GM23338 (cell line): ENCODE results near the gene EEPD1. TPM values are rescaled to one million over a fixed set of nuclear protein-coding genes. Genes with fewer than 3 reads are reported as not detected.

Source experiments
- ATAC-seq: fragments of 200-7000 bp; cut with Tn5 transposase; 3 replicates; pipeline ENCODE4 v1.9.1; 2020
- DNase-seq: peaks from one replicate; pipeline ENCODE4 v3.0.0-alpha.2; 2015; ENCODE audit warnings: low spot score
- H2AFZ ChIP-seq: fragments of 200-600 bp; sonication (generic); 2 replicates; pipeline ENCODE4 v1.8.0; 2016; ENCODE audit warnings: antibody characterized with exemption, mild to moderate bottlenecking, moderate library complexity
- H3F3A ChIP-seq: fragments of 200-600 bp; sonication (generic); replicated peaks from 2 replicates; pipeline ENCODE4 v1.8.0; 2017; ENCODE audit warnings: antibody characterized with exemption, mixed run types, low read depth
- H3K27ac ChIP-seq: fragments of 200-600 bp; sonication (generic); 2 replicates; pipeline ENCODE4 v1.6.1; 2016; ENCODE audit warnings: low read depth
- H3K27me3 ChIP-seq: fragments of 200-600 bp; sonication (generic); 2 replicates; pipeline ENCODE4 v1.8.0; 2016; ENCODE audit warnings: mild to moderate bottlenecking, mixed run types, moderate library complexity; ENCODE audit not compliant: insufficient read depth
- H3K36me3 ChIP-seq: fragments of 200-600 bp; sonication (generic); 2 replicates; pipeline ENCODE4 v1.8.0; 2016; ENCODE audit warnings: mild to moderate bottlenecking; ENCODE audit not compliant: insufficient read depth
- H3K4me1 ChIP-seq: fragments of 200-600 bp; sonication (generic); 2 replicates; pipeline ENCODE4 v1.8.0; 2016; ENCODE audit warnings: mild to moderate bottlenecking, moderate library complexity; ENCODE audit not compliant: insufficient read depth
- H3K4me2 ChIP-seq: fragments of 200-600 bp; sonication (generic); 2 replicates; pipeline ENCODE4 v1.7.1; 2017; ENCODE audit warnings: mixed run types
- H3K4me3 ChIP-seq: fragments of 200-600 bp; sonication (generic); 2 replicates; pipeline ENCODE4 v1.6.1; 2016; ENCODE audit warnings: mixed run types
- H3K79me2 ChIP-seq: fragments of 200-600 bp; sonication (generic); replicated peaks from 2 replicates; pipeline ENCODE4 v1.8.0; 2017; ENCODE audit warnings: mild to moderate bottlenecking; ENCODE audit not compliant: insufficient read depth
- H3K9me2 ChIP-seq: fragments of 200-600 bp; sonication (generic); 2 replicates; pipeline ENCODE4 v1.8.0; 2017; ENCODE audit not compliant: insufficient read depth
- H4K20me1 ChIP-seq: fragments of 200-600 bp; sonication (generic); replicated peaks from 2 replicates; pipeline ENCODE4 v1.8.0; 2017; ENCODE audit warnings: mild to moderate bottlenecking; ENCODE audit not compliant: insufficient read depth
- H3K27ac Mint-ChIP-seq: 2 replicates; pipeline ENCODE4 v1.8.0; 2020; ENCODE audit warnings: inconsistent platforms, mild to moderate bottlenecking, moderate library complexity, mixed read lengths
- H3K27me3 Mint-ChIP-seq: 3 replicates; pipeline ENCODE4 v1.8.0; 2022; ENCODE audit warnings: low read depth, mild to moderate bottlenecking, moderate library complexity, mixed read lengths, inconsistent platforms; ENCODE audit not compliant: insufficient read depth, poor library complexity
- H3K36me3 Mint-ChIP-seq: 3 replicates; pipeline ENCODE4 v1.8.0; 2021; ENCODE audit warnings: low read depth, mild to moderate bottlenecking, inconsistent platforms, moderate library complexity, mixed read lengths
- H3K4me1 Mint-ChIP-seq: 3 replicates; pipeline ENCODE4 v1.8.0; 2020; ENCODE audit warnings: mild to moderate bottlenecking, inconsistent platforms, mixed read lengths
- H3K4me3 Mint-ChIP-seq: 3 replicates; pipeline ENCODE4 v1.8.0; 2021; ENCODE audit warnings: moderate library complexity, mild to moderate bottlenecking, inconsistent platforms, mixed read lengths
- H3K9me3 Mint-ChIP-seq: 3 replicates; pipeline ENCODE4 v1.8.0; 2020; ENCODE audit warnings: moderate library complexity, mild to moderate bottlenecking, inconsistent platforms, mixed read lengths
- CREB1 ChIP-seq: fragments of 250-450 bp; sonication (Bioruptor Pico); IDR thresholded peaks from 2 replicates; pipeline ENCODE4 v1.5.0; 2020; ENCODE audit warnings: low read depth, mild to moderate bottlenecking, moderate library complexity
- CTCF ChIP-seq, 2 experiments: fragments of 200-600 bp in 1 of 2; sonication (generic) in 1 of 2; conservative IDR thresholded peaks; 2 replicates each; pipeline versions ENCODE4 v1.5.1 to v1.6.1; 2016 to 2017; ENCODE audit warnings: antibody characterized with exemption in 2 of 2, low read depth in 2 of 2, mild to moderate bottlenecking in 2 of 2, moderate library complexity in 1 of 2
- EZH2 ChIP-seq: fragments of 200-600 bp; sonication (generic); IDR thresholded peaks from one replicate; pipeline ENCODE4 v1.8.0; 2017; ENCODE audit warnings: antibody characterized with exemption, mild to moderate bottlenecking, low read depth; ENCODE audit not compliant: unreplicated experiment
- EZH2phosphoT487 ChIP-seq: fragments of 200-600 bp; sonication (generic); IDR thresholded peaks from one replicate; pipeline ENCODE4 v1.8.1; 2018; ENCODE audit warnings: antibody characterized with exemption; ENCODE audit not compliant: unreplicated experiment
- JUNB ChIP-seq: IDR thresholded peaks from one replicate; pipeline ENCODE4 v1.6.1; 2016; ENCODE audit warnings: antibody characterized with exemption; ENCODE audit not compliant: unreplicated experiment
- NANOG ChIP-seq: IDR thresholded peaks from 2 replicates; pipeline ENCODE4 v1.6.1; 2016; ENCODE audit warnings: antibody characterized with exemption, borderline replicate concordance
- POLR2AphosphoS5 ChIP-seq: IDR thresholded peaks from 2 replicates; pipeline ENCODE4 v1.6.1; 2016; ENCODE audit warnings: antibody characterized with exemption, low read depth
- REST ChIP-seq: IDR thresholded peaks from one replicate; pipeline ENCODE4 v1.6.1; 2018; ENCODE audit warnings: antibody characterized with exemption; ENCODE audit not compliant: unreplicated experiment
- STAT1 ChIP-seq: IDR thresholded peaks from one replicate; pipeline ENCODE4 v1.6.1; 2016; ENCODE audit warnings: antibody characterized with exemption; ENCODE audit not compliant: unreplicated experiment
- ZNF114 ChIP-seq: fragments of 250-450 bp; sonication (Bioruptor Pico); IDR thresholded peaks from 2 replicates; pipeline ENCODE4 v1.5.0; 2020; ENCODE audit warnings: mild to moderate bottlenecking, moderate library complexity
- ZNF331 ChIP-seq: fragments of 250-450 bp; sonication (Bioruptor Pico); IDR thresholded peaks from 2 replicates; pipeline ENCODE4 v1.5.0; 2020; ENCODE audit warnings: low read depth, mild to moderate bottlenecking, moderate library complexity
- polyA plus RNA-seq: library from polyadenylated mRNA; unstranded; fragments of >200 nt; fragmentation: Nextera tagmentation; extraction: Ambion mirVana; gene quantifications from 2 replicates; pipeline ENCODE4 v1.2.1, GENCODE V29; 2016
- total RNA-seq: library from RNA; depleted of rRNA; stranded (reverse); fragments of >200 nt; shearing (Covaris generic); gene quantifications from 2 replicates; pipeline ENCODE4 v1.2.3, GENCODE V29; 2014
- TF ChIP-seq, protein P1 (sequence below): fragments of 250-450 bp; sonication (Bioruptor Pico); IDR thresholded peaks from 2 replicates; pipeline ENCODE4 v1.5.0; 2020; ENCODE audit warnings: mild to moderate bottlenecking, moderate library complexity
- TF ChIP-seq, protein P2 (sequence below): IDR thresholded peaks from 2 replicates; pipeline ENCODE4 v1.6.1; 2016; ENCODE audit warnings: antibody characterized with exemption

Gene EEPD1
- total and polyA plus RNA-seq, 2 experiments from 2014 or later: 4.1 to 17.1 TPM

DNA sequence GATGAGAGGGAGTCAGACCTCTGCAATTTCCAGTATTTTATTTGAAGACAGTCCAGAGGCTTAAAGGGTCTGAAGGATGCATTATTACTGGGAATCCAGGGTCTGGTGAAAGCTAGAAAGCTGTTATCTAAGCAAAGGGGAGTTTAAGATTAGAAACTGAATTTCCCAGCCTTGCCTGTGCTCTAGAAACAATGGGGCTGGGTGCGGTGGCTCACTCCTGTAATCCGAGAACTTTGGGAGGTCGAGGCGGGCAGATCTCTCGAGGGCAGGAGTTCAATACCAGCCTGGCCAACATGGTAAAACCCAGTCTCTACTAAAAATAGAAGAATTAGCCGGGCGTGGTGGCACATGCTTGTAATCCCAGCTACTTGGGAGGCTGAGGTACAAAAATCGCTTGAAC, 165.1 kb downstream of the EEPD1 start:
- no peak for DNase-seq
- Histone ChIP-seq H3K27ac (no peak overlapping the region), H3K4me1 (no peaks in the 10 kb centered on the region), H3K4me3 (no peak overlapping the region), H3F3A (no peaks in the 10 kb centered on the region), H3K9me2 (no peaks in the 10 kb centered on the region), H3K36me3 (no peaks in the 10 kb centered on the region), H4K20me1 (no peaks in the 10 kb centered on the region), H3K27me3 (no peaks in the 10 kb centered on the region), H3K4me2 (no peak overlapping the region), H2AFZ (peak overlapping the region; percentile 63; the same call in 1 of the 2 replicates), H3K79me2 (no peaks in the 10 kb centered on the region)
- H3K27me3 Mint-ChIP-seq: peaks cover 3% of the 10 kb centered on the region
- H3K36me3 Mint-ChIP-seq: peaks cover 17% of the 10 kb centered on the region; the same call in 2 of the 3 replicates
- TF ChIP-seq NANOG: no peak
- no peak for TF ChIP-seq CREB1
- TF ChIP-seq CTCF (conservative IDR thresholded peaks at IDR 0.05; ENCODE audit: low read depth in 2 of 2): no peak
- TF ChIP-seq STAT1: no peak
- TF ChIP-seq ZNF114 (CRISPR knock-in tag): no peak
- no peak for TF ChIP-seq JUNB
- TF ChIP-seq, protein P1, sequence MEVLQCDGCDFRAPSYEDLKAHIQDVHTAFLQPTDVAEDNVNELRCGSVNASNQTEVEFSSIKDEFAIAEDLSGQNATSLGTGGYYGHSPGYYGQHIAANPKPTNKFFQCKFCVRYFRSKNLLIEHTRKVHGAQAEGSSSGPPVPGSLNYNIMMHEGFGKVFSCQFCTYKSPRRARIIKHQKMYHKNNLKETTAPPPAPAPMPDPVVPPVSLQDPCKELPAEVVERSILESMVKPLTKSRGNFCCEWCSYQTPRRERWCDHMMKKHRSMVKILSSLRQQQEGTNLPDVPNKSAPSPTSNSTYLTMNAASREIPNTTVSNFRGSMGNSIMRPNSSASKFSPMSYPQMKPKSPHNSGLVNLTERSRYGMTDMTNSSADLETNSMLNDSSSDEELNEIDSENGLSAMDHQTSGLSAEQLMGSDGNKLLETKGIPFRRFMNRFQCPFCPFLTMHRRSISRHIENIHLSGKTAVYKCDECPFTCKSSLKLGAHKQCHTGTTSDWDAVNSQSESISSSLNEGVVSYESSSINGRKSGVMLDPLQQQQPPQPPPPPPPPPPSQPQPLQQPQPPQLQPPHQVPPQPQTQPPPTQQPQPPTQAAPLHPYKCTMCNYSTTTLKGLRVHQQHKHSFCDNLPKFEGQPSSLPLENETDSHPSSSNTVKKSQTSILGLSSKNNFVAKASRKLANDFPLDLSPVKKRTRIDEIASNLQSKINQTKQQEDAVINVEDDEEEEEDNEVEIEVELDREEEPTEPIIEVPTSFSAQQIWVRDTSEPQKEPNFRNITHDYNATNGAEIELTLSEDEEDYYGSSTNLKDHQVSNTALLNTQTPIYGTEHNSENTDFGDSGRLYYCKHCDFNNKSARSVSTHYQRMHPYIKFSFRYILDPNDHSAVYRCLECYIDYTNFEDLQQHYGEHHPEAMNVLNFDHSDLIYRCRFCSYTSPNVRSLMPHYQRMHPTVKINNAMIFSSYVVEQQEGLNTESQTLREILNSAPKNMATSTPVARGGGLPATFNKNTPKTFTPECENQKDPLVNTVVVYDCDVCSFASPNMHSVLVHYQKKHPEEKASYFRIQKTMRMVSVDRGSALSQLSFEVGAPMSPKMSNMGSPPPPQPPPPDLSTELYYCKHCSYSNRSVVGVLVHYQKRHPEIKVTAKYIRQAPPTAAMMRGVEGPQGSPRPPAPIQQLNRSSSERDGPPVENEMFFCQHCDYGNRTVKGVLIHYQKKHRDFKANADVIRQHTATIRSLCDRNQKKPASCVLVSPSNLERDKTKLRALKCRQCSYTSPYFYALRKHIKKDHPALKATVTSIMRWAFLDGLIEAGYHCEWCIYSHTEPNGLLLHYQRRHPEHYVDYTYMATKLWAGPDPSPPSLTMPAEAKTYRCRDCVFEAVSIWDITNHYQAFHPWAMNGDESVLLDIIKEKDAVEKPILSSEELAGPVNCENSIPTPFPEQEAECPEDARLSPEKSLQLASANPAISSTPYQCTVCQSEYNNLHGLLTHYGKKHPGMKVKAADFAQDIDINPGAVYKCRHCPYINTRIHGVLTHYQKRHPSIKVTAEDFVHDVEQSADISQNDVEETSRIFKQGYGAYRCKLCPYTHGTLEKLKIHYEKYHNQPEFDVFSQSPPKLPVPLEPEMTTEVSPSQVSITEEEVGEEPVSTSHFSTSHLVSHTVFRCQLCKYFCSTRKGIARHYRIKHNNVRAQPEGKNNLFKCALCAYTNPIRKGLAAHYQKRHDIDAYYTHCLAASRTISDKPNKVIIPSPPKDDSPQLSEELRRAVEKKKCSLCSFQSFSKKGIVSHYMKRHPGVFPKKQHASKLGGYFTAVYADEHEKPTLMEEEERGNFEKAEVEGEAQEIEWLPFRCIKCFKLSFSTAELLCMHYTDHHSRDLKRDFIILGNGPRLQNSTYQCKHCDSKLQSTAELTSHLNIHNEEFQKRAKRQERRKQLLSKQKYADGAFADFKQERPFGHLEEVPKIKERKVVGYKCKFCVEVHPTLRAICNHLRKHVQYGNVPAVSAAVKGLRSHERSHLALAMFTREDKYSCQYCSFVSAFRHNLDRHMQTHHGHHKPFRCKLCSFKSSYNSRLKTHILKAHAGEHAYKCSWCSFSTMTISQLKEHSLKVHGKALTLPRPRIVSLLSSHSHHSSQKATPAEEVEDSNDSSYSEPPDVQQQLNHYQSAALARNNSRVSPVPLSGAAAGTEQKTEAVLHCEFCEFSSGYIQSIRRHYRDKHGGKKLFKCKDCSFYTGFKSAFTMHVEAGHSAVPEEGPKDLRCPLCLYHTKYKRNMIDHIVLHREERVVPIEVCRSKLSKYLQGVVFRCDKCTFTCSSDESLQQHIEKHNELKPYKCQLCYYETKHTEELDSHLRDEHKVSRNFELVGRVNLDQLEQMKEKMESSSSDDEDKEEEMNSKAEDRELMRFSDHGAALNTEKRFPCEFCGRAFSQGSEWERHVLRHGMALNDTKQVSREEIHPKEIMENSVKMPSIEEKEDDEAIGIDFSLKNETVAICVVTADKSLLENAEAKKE (CRISPR knock-in tag): no peak
- TF ChIP-seq EZH2phosphoT487: no peak
- no peak for TF ChIP-seq EZH2
- TF ChIP-seq, protein P2, sequence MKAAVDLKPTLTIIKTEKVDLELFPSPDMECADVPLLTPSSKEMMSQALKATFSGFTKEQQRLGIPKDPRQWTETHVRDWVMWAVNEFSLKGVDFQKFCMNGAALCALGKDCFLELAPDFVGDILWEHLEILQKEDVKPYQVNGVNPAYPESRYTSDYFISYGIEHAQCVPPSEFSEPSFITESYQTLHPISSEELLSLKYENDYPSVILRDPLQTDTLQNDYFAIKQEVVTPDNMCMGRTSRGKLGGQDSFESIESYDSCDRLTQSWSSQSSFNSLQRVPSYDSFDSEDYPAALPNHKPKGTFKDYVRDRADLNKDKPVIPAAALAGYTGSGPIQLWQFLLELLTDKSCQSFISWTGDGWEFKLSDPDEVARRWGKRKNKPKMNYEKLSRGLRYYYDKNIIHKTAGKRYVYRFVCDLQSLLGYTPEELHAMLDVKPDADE: no peak
- no peak for TF ChIP-seq REST
- TF ChIP-seq ZNF331 (CRISPR knock-in tag): no peak
- no peak for TF ChIP-seq POLR2AphosphoS5
- ATAC-seq: no peak; the same call in 2 of the 3 replicates
- H3K4me1 Mint-ChIP-seq: peaks cover 4% of the 10 kb centered on the region
- peaks cover 29% of the 10 kb centered on the region for H3K9me3 Mint-ChIP-seq
- H3K27ac Mint-ChIP-seq: no peak overlapping the region
- H3K4me3 Mint-ChIP-seq: no peak overlapping the region
